RWPE2 (cell line): ENCODE measurements around the gene RBM39.

Experiments used
- ATAC-seq: fragments of 200-7000 bp; cut with Tn5 transposase; 3 replicates; pipeline ENCODE4 v1.9.1; 2021; ENCODE audit warnings: low read depth
- DNase-seq: peaks from one replicate; pipeline ENCODE4 v3.0.0-alpha.2; 2020; ENCODE audit warnings: low spot score
- H3K27ac ChIP-seq: fragments of 450-650 bp; 2 replicates; pipeline ENCODE4 v1.5.1; 2017; ENCODE audit warnings: mild to moderate bottlenecking; ENCODE audit not compliant: poor library complexity, severe bottlenecking
- H3K27me3 ChIP-seq: fragments of 250-450 bp; sonication (Bioruptor Pico); 2 replicates; pipeline ENCODE4 v1.5.1; 2021; ENCODE audit warnings: mild to moderate bottlenecking, moderate library complexity; ENCODE audit not compliant: insufficient read depth, poor library complexity, severe bottlenecking
- H3K36me3 ChIP-seq: fragments of 250-450 bp; sonication (Bioruptor Pico); 2 replicates; pipeline ENCODE4 v1.5.1; 2020; ENCODE audit warnings: low read depth, mild to moderate bottlenecking, moderate library complexity
- H3K4me1 ChIP-seq: fragments of 250-450 bp; sonication (Bioruptor Pico); 2 replicates; pipeline ENCODE4 v1.5.1; 2021; ENCODE audit warnings: mild to moderate bottlenecking, moderate library complexity; ENCODE audit not compliant: insufficient read depth, poor library complexity, severe bottlenecking
- H3K4me3 ChIP-seq: fragments of 250-450 bp; sonication (Bioruptor Pico); 2 replicates; pipeline ENCODE4 v1.5.1; 2021; ENCODE audit warnings: mild to moderate bottlenecking, moderate library complexity; ENCODE audit not compliant: severe bottlenecking
- H3K9me3 ChIP-seq: fragments of 250-450 bp; sonication (Bioruptor Pico); 2 replicates; pipeline ENCODE4 v1.5.1; 2021; ENCODE audit warnings: mild to moderate bottlenecking, moderate library complexity; ENCODE audit not compliant: severe bottlenecking
- CTCF ChIP-seq: fragments of 450-650 bp; IDR thresholded peaks from one replicate; pipeline ENCODE4 v1.5.1; 2017; ENCODE audit warnings: mild to moderate bottlenecking, moderate library complexity; ENCODE audit not compliant: poor library complexity, severe bottlenecking

Gene RBM39

DNA sequence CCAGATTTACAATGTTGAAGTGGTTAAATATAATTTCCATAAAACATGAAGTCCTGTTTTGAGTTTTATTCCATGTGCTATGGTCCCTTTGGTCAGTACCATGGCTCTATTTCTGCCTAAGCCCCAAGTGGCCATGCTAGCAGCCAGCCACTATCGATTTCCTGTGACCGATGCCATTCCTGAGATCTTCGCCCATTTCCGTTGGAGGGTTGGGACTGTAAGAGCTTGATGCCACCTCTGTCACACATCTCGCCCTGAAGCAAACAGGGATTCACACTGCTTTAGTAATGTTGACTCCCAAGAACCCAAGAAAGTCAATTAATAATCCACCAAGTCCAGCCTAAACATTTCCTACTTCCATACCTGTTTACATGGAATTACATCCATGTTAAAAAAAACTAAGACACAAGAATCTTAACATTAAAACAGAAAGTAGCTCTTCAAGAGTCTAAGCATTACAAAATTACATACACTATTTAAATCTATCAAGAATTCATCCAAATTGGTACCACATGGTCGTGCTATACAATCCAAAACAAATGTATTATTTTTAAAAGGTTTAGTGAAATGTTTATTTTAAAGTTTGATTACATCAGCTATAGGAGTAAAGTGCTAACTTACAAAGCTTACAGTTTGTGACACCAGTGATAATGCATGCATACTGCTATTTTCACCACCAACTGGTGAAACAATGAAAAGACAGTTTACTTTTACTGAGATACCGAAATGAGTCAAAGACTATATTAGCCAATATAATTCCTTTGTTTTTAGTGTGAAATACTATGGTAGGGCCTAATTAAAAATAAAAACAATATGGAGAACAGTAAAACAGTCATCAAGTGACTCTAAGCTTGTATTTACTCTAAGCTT, 2.5 kb downstream of the RBM39 start:
- Histone ChIP-seq H3K4me1 (peaks cover 55% of the 10 kb centered on the region), H3K27ac (peak overlapping the region; percentile 86), H3K4me3 (peak overlapping the region; percentile 92), H3K9me3 (no peaks in the 10 kb centered on the region), H3K27me3 (no peaks in the 10 kb centered on the region), H3K36me3 (peaks cover 74% of the 10 kb centered on the region)
- ATAC-seq, result no peak
- DNase-seq, result peak; percentile 39
- TF ChIP-seq CTCF, result peak; percentile 75

DNA sequence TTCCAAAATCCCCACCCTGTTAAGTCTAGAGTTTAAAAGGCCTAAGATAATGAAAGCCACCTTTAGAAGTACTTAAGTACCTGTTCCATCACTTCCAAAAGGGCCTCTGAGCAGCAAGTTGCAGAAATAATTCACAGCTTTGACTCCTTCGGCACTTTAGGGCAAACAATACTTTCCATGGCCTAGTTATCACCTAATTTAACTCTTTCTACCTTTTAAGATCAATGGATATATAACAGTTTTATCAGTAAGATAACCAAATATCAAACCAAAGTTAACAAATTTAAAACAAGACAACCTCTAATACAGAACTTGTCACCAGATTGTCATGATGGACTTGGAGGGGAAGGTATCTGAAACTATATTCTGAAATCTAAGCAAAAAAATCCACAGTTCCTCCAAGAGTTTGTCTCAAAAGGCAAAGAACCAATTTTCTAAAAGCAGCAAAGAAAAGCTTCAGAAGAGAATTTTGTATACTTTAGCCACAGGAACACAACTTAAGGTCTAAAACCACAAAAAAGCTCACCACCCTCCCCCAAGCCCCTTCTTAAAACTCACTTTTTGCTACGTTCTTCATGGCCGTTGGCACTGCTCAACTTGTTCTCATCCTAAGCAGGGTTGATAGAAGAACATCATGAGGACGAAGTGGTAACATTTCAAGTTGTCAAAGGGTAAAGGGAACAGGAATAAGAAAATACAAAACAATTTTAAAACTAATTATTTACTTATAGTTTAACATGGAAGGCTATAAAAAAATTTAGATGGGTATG, 3.5 kb downstream of the RBM39 start:
- H3K27me3 ChIP-seq, result no peaks in the 10 kb centered on the region
- DNase-seq, result no peak
- TF ChIP-seq CTCF, result no peak
- H3K4me3 ChIP-seq, result no peak overlapping the region
- H3K4me1 ChIP-seq, result peaks cover 63% of the 10 kb centered on the region
- peaks cover 83% of the 10 kb centered on the region for H3K36me3 ChIP-seq
- H3K27ac ChIP-seq, result peak overlapping the region; percentile 86
- H3K9me3 ChIP-seq, result no peaks in the 10 kb centered on the region
- no peak for ATAC-seq

- no peak for ATAC-seq
- Histone ChIP-seq H3K4me3 (no peak overlapping the region), H3K27me3 (no peaks in the 10 kb centered on the region), H3K9me3 (no peaks in the 10 kb centered on the region), H3K36me3 (peaks cover 90% of the 10 kb centered on the region), H3K4me1 (peaks cover 57% of the 10 kb centered on the region), H3K27ac (no peak overlapping the region)
- TF ChIP-seq CTCF, result no peak
- DNase-seq, result peak; percentile 38
Measured at GRCh38 chr20:35737865-35738333, 4.2 kb downstream of the RBM39 start.

DNA sequence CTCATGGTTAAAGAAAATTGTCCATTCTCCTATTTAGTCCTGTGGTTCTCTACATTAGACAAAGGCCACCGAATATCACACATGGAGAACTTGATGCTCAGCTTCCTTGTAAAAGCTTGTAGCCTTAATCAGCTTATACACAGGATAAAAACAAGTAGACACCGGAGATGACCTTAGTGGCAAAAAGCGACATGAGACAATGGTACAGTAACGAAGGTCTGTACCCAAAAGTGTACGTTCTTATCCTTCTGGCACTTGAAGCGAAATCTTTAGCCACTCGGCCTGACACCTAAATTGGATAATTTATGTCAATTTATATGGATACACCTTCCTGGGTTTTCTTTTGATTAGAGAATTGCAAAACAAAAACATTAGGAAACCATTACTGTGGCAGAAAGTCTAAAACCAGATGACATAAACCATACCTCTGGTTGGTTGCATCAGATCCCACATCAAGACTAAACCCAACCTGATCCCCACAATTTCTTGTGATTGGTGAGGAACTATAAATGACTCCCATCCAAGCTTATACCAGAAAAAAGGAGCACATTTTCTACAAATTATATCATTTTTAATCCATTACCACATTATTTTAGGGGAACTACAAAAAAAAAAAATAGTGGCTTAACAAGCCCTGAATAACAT, 6.1 kb downstream of the RBM39 start:
- ATAC-seq (no peak), DNase-seq (no peak)
- H3K27me3 ChIP-seq, result no peaks in the 10 kb centered on the region
- no peak overlapping the region for H3K4me3 ChIP-seq
- H3K27ac ChIP-seq, result peak overlapping the region; percentile 0
- H3K9me3 ChIP-seq, result no peaks in the 10 kb centered on the region
- peaks cover 100% of the 10 kb centered on the region for H3K36me3 ChIP-seq
- TF ChIP-seq CTCF, result no peak
- H3K4me1 ChIP-seq, result peaks cover 66% of the 10 kb centered on the region
